GM12875 (cell line): ENCODE results near the gene TPGS1.

Source experiments
- H3K4me3 ChIP-seq: one replicate; pipeline ENCODE4 v1.5.1; 2011; ENCODE audit warnings: low read depth, low read length, control low read depth
- CTCF ChIP-seq: IDR thresholded peaks from 2 replicates; pipeline ENCODE4 v1.5.1; 2011; ENCODE audit warnings: low read depth, mild to moderate bottlenecking, control low read depth, inconsistent platforms, low read length, moderate library complexity, borderline replicate concordance; ENCODE audit not compliant: insufficient read depth

The TPGS1 gene

GRCh38 chr19:541699-542098 is 34.4 kb downstream of the TPGS1 start:
- TF ChIP-seq CTCF = no peak
- no peak overlapping the region for H3K4me3 ChIP-seq

- TF ChIP-seq CTCF = no peak
- no peak overlapping the region for H3K4me3 ChIP-seq
Observed at GRCh38 chr19:542173-542866, 35.0 kb downstream of the TPGS1 start.

GRCh38 chr19:543910-544608 is 36.8 kb downstream of the TPGS1 start, which contains the start of gene GZMM:
GZMM (plus strand) TSS chr19:544053; CDS start chr19:544072, 19 bp downstream.
- no peak within 1 kb of the TSS for H3K4me3 ChIP-seq
- no peak for TF ChIP-seq CTCF

- no peak overlapping the region for H3K4me3 ChIP-seq
- no peak for TF ChIP-seq CTCF
Observed at GRCh38 chr19:547117-547516, 39.8 kb downstream of the TPGS1 start.

- no peak for TF ChIP-seq CTCF
- H3K4me3 ChIP-seq = no peak overlapping the region
Observed at GRCh38 chr19:547836-548720, 40.8 kb downstream of the TPGS1 start.

- no peak for TF ChIP-seq CTCF
- no peak overlapping the region for H3K4me3 ChIP-seq
Observed at GRCh38 chr19:548886-549830, 41.9 kb downstream of the TPGS1 start.
